ENCODE results near the gene MAZ. TPM values are rescaled to one million over a fixed set of nuclear protein-coding genes. Genes with fewer than 3 reads are reported as not detected.

Gene MAZ
- total RNA-seq (2016; rRNA removed; fragmentation: Illumina TruSeq; extraction: Trizol), result 229 and 277 TPM in 2 replicates
- total RNA-seq (2016; cell fraction: cytosol; rRNA removed; fragmentation: Illumina TruSeq; extraction: Trizol; ENCODE audit: low read depth), result 423 and 431 TPM in 2 replicates
- total RNA-seq (2016; cell fraction: insoluble cytoplasmic fraction; rRNA removed; fragmentation: Illumina TruSeq; extraction: Trizol), result 196 and 286 TPM in 2 replicates
- total RNA-seq (2016; cell fraction: membrane; rRNA removed; fragmentation: Illumina TruSeq; extraction: Trizol), result 825 and 837 TPM in 2 replicates
- total RNA-seq (2016; cell fraction: nucleus; rRNA removed; fragmentation: Illumina TruSeq; extraction: Trizol), result 134 and 167 TPM in 2 replicates
- 203 and 255 TPM in 2 replicates for polyA plus RNA-seq (2011; rRNA removed)
- polyA plus RNA-seq (2011; cell fraction: cytosol; rRNA removed), result 164 and 235 TPM in 2 replicates
- polyA plus RNA-seq (2011; cell fraction: nucleus; rRNA removed), result 242 and 334 TPM in 2 replicates
- 301 and 452 TPM in 2 replicates for polyA plus RNA-seq (2012)
- polyA plus RNA-seq (2016; cell fraction: cytosol; fragmentation: Illumina TruSeq; extraction: Trizol; ENCODE audit: low read depth), result 608 and 677 TPM in 2 replicates
- 287 and 420 TPM in 2 replicates for polyA plus RNA-seq (2016; cell fraction: insoluble cytoplasmic fraction; fragmentation: Illumina TruSeq; extraction: Trizol; ENCODE audit: low read depth)
- polyA plus RNA-seq (2016; cell fraction: membrane; fragmentation: Illumina TruSeq; extraction: Trizol; ENCODE audit: low read depth), result 1,001 and 1,210 TPM in 2 replicates
- 330 and 379 TPM in 2 replicates for polyA plus RNA-seq (2016; cell fraction: nucleus; fragmentation: Illumina TruSeq; extraction: Trizol; ENCODE audit: insufficient read depth, low read depth)
- polyA minus RNA-seq (2011; rRNA and poly(A)+ RNA removed; ENCODE audit: low replicate concordance), result 512 and 628 TPM in 2 replicates
- 217 and 237 TPM in 2 replicates for polyA minus RNA-seq (2011; cell fraction: cytosol; rRNA and poly(A)+ RNA removed)
- 59.9 and 60.5 TPM in 2 replicates for polyA minus RNA-seq (2011; cell fraction: nucleus; rRNA and poly(A)+ RNA removed)
- percentile 92 among the genes with signal in this experiment for Bru-seq, nascent RNA
- BruChase-seq, experiment 1, labeled RNA remaining after a 6-hour chase, result percentile 100 among the genes with signal in this experiment
- percentile 99 among the genes with signal in this experiment for BruChase-seq, experiment 2, labeled RNA remaining after a 2-hour chase
- long read RNA-seq, experiment 1, partial matches to known transcripts, result 39 of 44 reads
- long read RNA-seq, experiment 1, other reads (novel, unspliced or antisense), result 0 of 44 reads
- long read RNA-seq, experiment 2, transcript MAZ-202 (5 exons, 2,532 nt), result major isoform, 185 of 666 reads
- long read RNA-seq, experiment 2, transcript MAZ-209 (2 exons, 1,313 nt), result minor isoform, 16 of 666 reads
- long read RNA-seq, experiment 2, transcript MAZ-203 (6 exons, 2,333 nt), result minor isoform, 9 of 666 reads
- long read RNA-seq, experiment 2, transcript MAZ-201 (6 exons, 2,698 nt), result minor isoform, 12 of 666 reads
- long read RNA-seq, experiment 2, partial matches to known transcripts, result 400 of 666 reads
- long read RNA-seq, experiment 2, other reads (novel, unspliced or antisense), result 33 of 666 reads

GRCh38 chr16:29806099-29806579 is at the start of gene MAZ:
Gene MAZ, plus strand, starts transcription at chr16:29806529. Its CDS starts 173 bp downstream, at chr16:29806702.
- Histone ChIP-seq H3K9me3 (ENCODE audit: low read length) (no peaks in the 10 kb centered on the region), H3K27ac (ENCODE audit: extremely low read length, insufficient read depth, low read length) (peak within 1 kb of the TSS; percentile 90), H3K9ac (ENCODE audit: insufficient read depth, low read depth, low read length) (peak within 1 kb of the TSS; percentile 88), H3K36me3 (replicated peaks in 1 of 2; ENCODE audit: control insufficient read depth in 1 of 2, insufficient read depth in 2 of 2, low read length in 2 of 2) (peaks cover 13 to 53% of the 10 kb centered on the region in 2 experiments), H3K27me3 (ENCODE audit: control insufficient read depth in 1 of 2, insufficient read depth in 2 of 2, low read length in 2 of 2) (no peaks in the 10 kb centered on the region), H3K4me3 (replicated peaks in 1 of 3; ENCODE audit: insufficient read depth in 1 of 3, low read depth in 2 of 3, low read length in 3 of 3) (peak within 1 kb of the TSS; percentile 77 to 85 (median 77)), H3K4me2 (ENCODE audit: low read depth, low read length) (peak within 1 kb of the TSS; percentile 95), H3K79me2 (ENCODE audit: insufficient read depth, low read length) (peaks cover 22% of the 10 kb centered on the region), H3K4me1 (ENCODE audit: insufficient read depth, low read length) (peaks cover 55% of the 10 kb centered on the region), H4K20me1 (ENCODE audit: insufficient read depth, low read length) (peaks cover 23% of the 10 kb centered on the region; the same call in 1 of the 2 replicates), H2AFZ (ENCODE audit: low read length) (no peak within 1 kb of the TSS)
- FAIRE-seq, result no peak
- WGBS (ENCODE audit: low lambda C conversion rate), result 3% methylated on average over 17 of the region's 67 CpGs
- in situ Hi-C loops (cut with HindIII; ENCODE audit: extremely low pct_ligation_motif_present, low pct_unique_long_range_greater_than_20kb), result loop anchor here (25.0 kb wide), 1 partner anchor 856 kb away; the partner anchor contains the start of genes FBRS and PRR14
- intact Hi-C loops (cut with micrococcal nuclease; ENCODE audit: unreplicated experiment), result no loop called here
- BruUV-seq (replicated peaks), result no TSS peak
- ChIA-PET CTCF (ENCODE audit: low intra/inter-chr PET ratio, low total read pairs) (no interaction called here), POLR2A (interaction anchor here (0.6 to 3.7 kb wide), 13 partner anchors 11 to 260 kb away, joined by 3 to 80 read pairs (median 4); partner anchors contain the start of genes ALDOA, ASPHD1, KIF22 and PAGR1)
- peak; percentile 2; the same call in 2 of the 3 replicates for ATAC-seq
- DNase-seq (ENCODE audit: low spot score), result no peak
- TF ChIP-seq ZNF292 (CRISPR knock-in tag; IDR thresholded peaks at IDR 0.05; ENCODE audit: borderline replicate concordance, low read depth) (no peak), KDM4B (CRISPR knock-in tag; IDR thresholded peaks at IDR 0.05) (no peak), MXI1 (IDR thresholded peaks at IDR 0.05; ENCODE audit: borderline replicate concordance, low read depth, low read length) (peak; percentile 19; the same call in 1 of the 3 replicates), MAZ (IDR thresholded peaks at IDR 0.05; ENCODE audit: borderline replicate concordance, low read depth, low read length) (peak; percentile 21; the same call in 1 of the 2 replicates), MAZ (CRISPR knock-in tag; IDR thresholded peaks at IDR 0.05; ENCODE audit: low read depth) (no peak), ZNF230 (CRISPR knock-in tag; IDR thresholded peaks at IDR 0.05) (no peak), ZSCAN9 (CRISPR knock-in tag; IDR thresholded peaks at IDR 0.05; ENCODE audit: borderline replicate concordance) (no peak), BCL6 (CRISPR knock-in tag; IDR thresholded peaks at IDR 0.05) (no peak), NFE2L2 (IDR thresholded peaks at IDR 0.05; ENCODE audit: low read length) (no peak), SP1 (IDR thresholded peaks at IDR 0.05) (no peak), SP1 (CRISPR knock-in tag; IDR thresholded peaks at IDR 0.05) (no peak), ZNF552 (CRISPR knock-in tag; IDR thresholded peaks at IDR 0.05; ENCODE audit: borderline replicate concordance) (no peak), SSRP1 (CRISPR knock-in tag; IDR thresholded peaks at IDR 0.05) (no peak), ZNF850 (CRISPR knock-in tag; conservative IDR thresholded peaks at IDR 0.05) (0 out of 2 replicates have a peak, but pooled peaks have one; percentile 1), CEBPZ (IDR thresholded peaks at IDR 0.05; ENCODE audit: low read length) (no peak)

Measured in HepG2 (cell line).